Ectodermal cell (in vitro differentiated cells): ENCODE results near the gene RAB3C.

Experiments
- H3K27ac ChIP-seq: 2 replicates; pipeline ENCODE4 v1.7.0; 2013; ENCODE audit warnings: mild to moderate bottlenecking, low read depth, low read length; ENCODE audit not compliant: insufficient read depth, poor library complexity, severe bottlenecking
- H3K27me3 ChIP-seq: 2 replicates; pipeline ENCODE4 v1.7.0; 2013; ENCODE audit warnings: mild to moderate bottlenecking, low read length; ENCODE audit not compliant: insufficient read depth, control insufficient read depth, poor library complexity, severe bottlenecking
- H3K36me3 ChIP-seq: one replicate; pipeline ENCODE4 v1.7.0; 2013; ENCODE audit warnings: low read length; ENCODE audit not compliant: control insufficient read depth, insufficient read depth
- H3K4me1 ChIP-seq: one replicate; pipeline ENCODE4 v1.7.0; 2013; ENCODE audit warnings: low read length; ENCODE audit not compliant: control insufficient read depth, insufficient read depth
- H3K4me3 ChIP-seq: 2 replicates; pipeline ENCODE4 v1.7.0; 2013; ENCODE audit warnings: low read depth, low read length, control low read depth; ENCODE audit not compliant: insufficient read depth
- H3K9me3 ChIP-seq: 2 replicates; pipeline ENCODE4 v1.7.0; 2013; ENCODE audit warnings: mild to moderate bottlenecking, low read length, moderate library complexity; ENCODE audit not compliant: control insufficient read depth
- WGBS, 2 experiments: methylation state at CpG; one replicate each; pipeline ENCODE4 v1.1.7; 2013; ENCODE audit warnings: missing lambda C conversion rate in 2 of 2; 5-methylcytosine and 5-hydroxymethylcytosine counted together

The RAB3C gene

GRCh38 chr5:58852566-58852965 lies 269.7 kb downstream of the RAB3C start:
- Histone ChIP-seq H3K27me3 (no peaks in the 10 kb centered on the region), H3K27ac (no peak overlapping the region), H3K4me3 (no peak overlapping the region), H3K4me1 (peaks cover 15% of the 10 kb centered on the region), H3K36me3 (no peaks in the 10 kb centered on the region), H3K9me3 (no peaks in the 10 kb centered on the region)
- 83 to 100% methylated on average over 1 of the region's 1 CpG for WGBS, 2 experiments

GRCh38 chr5:58854441-58854840 lies 271.6 kb downstream of the RAB3C start:
- H3K4me1 ChIP-seq: peaks cover 10% of the 10 kb centered on the region
- H3K27ac ChIP-seq: no peak overlapping the region
- H3K36me3 ChIP-seq: no peaks in the 10 kb centered on the region
- no peaks in the 10 kb centered on the region for H3K27me3 ChIP-seq
- WGBS, 2 experiments: 92 to 95% methylated on average over 2 of the region's 2 CpGs
- no peak overlapping the region for H3K4me3 ChIP-seq
- no peaks in the 10 kb centered on the region for H3K9me3 ChIP-seq

- WGBS, 2 experiments: 89 to 94% methylated on average over 6 to 8 of the region's 8 CpGs
- Histone ChIP-seq H3K27me3 (no peaks in the 10 kb centered on the region), H3K9me3 (no peaks in the 10 kb centered on the region), H3K27ac (no peak overlapping the region), H3K4me3 (no peak overlapping the region), H3K4me1 (no peaks in the 10 kb centered on the region), H3K36me3 (no peaks in the 10 kb centered on the region)
These were observed 273.2 kb downstream of the RAB3C start for GRCh38 chr5:58855851-58856739.

- Histone ChIP-seq H3K27me3 (no peaks in the 10 kb centered on the region), H3K4me1 (no peaks in the 10 kb centered on the region), H3K27ac (no peak overlapping the region), H3K36me3 (no peaks in the 10 kb centered on the region), H3K4me3 (no peak overlapping the region), H3K9me3 (no peaks in the 10 kb centered on the region)
- 40% methylated on average over 2 of the region's 2 CpGs; no CpG with 5 or more reads in 1 of the 2 experiments for whole genome bisulfite sequencing, 2 experiments
These were observed 274.7 kb downstream of the RAB3C start for GRCh38 chr5:58857609-58858008.

- Histone ChIP-seq H3K27ac (no peak overlapping the region), H3K4me1 (no peaks in the 10 kb centered on the region), H3K9me3 (no peaks in the 10 kb centered on the region), H3K27me3 (no peaks in the 10 kb centered on the region), H3K36me3 (no peaks in the 10 kb centered on the region), H3K4me3 (no peak overlapping the region)
These were observed 277.8 kb downstream of the RAB3C start for GRCh38 chr5:58860680-58861079.

GRCh38 chr5:58868931-58869330 lies 286.1 kb downstream of the RAB3C start:
- no peaks in the 10 kb centered on the region for H3K27me3 ChIP-seq
- H3K36me3 ChIP-seq: no peaks in the 10 kb centered on the region
- H3K27ac ChIP-seq: no peak overlapping the region
- H3K9me3 ChIP-seq: no peaks in the 10 kb centered on the region
- WGBS, 2 experiments: 80 to 91% methylated on average over 8 of the region's 8 CpGs
- H3K4me1 ChIP-seq: no peaks in the 10 kb centered on the region
- no peak overlapping the region for H3K4me3 ChIP-seq

GRCh38 chr5:58871648-58872242 lies 288.9 kb downstream of the RAB3C start:
- Histone ChIP-seq H3K27ac (no peak overlapping the region), H3K4me3 (no peak overlapping the region), H3K36me3 (no peaks in the 10 kb centered on the region), H3K9me3 (no peaks in the 10 kb centered on the region), H3K4me1 (no peaks in the 10 kb centered on the region), H3K27me3 (no peaks in the 10 kb centered on the region)
- 88 to 89% methylated on average over 2 of the region's 3 CpGs for WGBS, 2 experiments

GRCh38 chr5:58872670-58873273 lies 289.9 kb downstream of the RAB3C start:
- WGBS, 2 experiments: 81 to 95% methylated on average over 4 of the region's 5 CpGs
- H3K9me3 ChIP-seq: no peaks in the 10 kb centered on the region
- H3K4me1 ChIP-seq: no peaks in the 10 kb centered on the region
- H3K27me3 ChIP-seq: no peaks in the 10 kb centered on the region
- no peaks in the 10 kb centered on the region for H3K36me3 ChIP-seq
- H3K27ac ChIP-seq: no peak overlapping the region
- no peak overlapping the region for H3K4me3 ChIP-seq

- Histone ChIP-seq H3K27me3 (no peaks in the 10 kb centered on the region), H3K4me1 (no peaks in the 10 kb centered on the region), H3K36me3 (no peaks in the 10 kb centered on the region), H3K4me3 (no peak overlapping the region), H3K27ac (no peak overlapping the region), H3K9me3 (no peaks in the 10 kb centered on the region)
- 80 to 84% methylated on average over 3 of the region's 3 CpGs for WGBS, 2 experiments
These were observed 292.7 kb downstream of the RAB3C start for GRCh38 chr5:58875599-58875998.

GRCh38 chr5:58885260-58885659 lies 302.4 kb downstream of the RAB3C start:
- Histone ChIP-seq H3K27ac (no peak overlapping the region), H3K4me1 (no peaks in the 10 kb centered on the region), H3K4me3 (no peak overlapping the region), H3K36me3 (no peaks in the 10 kb centered on the region), H3K27me3 (no peaks in the 10 kb centered on the region), H3K9me3 (no peaks in the 10 kb centered on the region)
- WGBS, 2 experiments: 95 to 97% methylated on average over 1 to 2 of the region's 2 CpGs
